Medulla oblongata (tissue), 1 donor: ENCODE data around the gene BRD9.
"Not testable (repeated sequence)": the region's sequence is repeated elsewhere in the genome, so short reads cannot be mapped to it uniquely, and the experiment has no call there.

ENCODE experiments used
- DNase-seq: peaks from one replicate; pipeline ENCODE4 v3.0.0-alpha.2; 2015; ENCODE audit errors: extremely low spot score

BRD9 gene

DNA sequence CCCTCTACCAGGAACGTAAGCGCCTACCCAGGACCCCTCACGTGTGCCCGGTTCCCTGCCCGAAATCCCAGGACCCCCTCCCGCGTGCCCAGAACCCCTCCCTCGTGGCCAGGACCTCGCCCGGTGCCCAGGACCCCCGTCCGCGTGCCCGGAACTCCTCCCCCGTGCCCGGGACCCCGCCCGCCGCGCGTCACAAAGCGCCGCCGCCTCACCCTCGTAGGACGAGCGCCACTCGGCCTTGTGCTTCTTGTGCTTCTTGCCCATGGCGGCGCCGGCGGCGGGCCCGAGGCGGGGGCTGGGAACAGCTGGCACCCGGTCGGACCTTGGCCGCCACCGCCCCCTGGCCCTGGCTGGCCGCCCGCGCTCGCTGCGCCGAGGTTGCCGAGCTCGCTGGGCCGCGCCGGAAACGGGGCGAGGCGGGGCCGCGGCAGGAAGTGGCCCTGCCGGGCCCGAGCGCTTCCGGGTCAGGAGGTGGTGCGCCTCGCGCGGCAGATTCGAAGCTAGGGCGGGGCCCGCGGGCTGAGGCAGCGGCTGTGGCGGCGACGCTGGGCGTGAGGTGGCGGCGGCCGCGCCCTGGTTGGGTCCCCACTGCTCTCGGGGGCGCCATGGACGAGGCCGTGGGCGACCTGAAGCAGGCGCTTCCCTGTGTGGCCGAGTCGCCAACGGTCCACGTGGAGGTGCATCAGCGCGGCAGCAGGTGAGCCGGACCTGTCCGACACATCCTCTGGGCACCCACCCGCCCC lies at the start of gene BRD9, which contains the start of gene TRIP13:
TSS of gene BRD9 (minus strand) at position 408 of the 743 bp plus-strand sequence. CDS start at position 264, 144 bp downstream.
TSS of gene TRIP13 (plus strand) at position 491 of the 743 bp plus-strand sequence. CDS start at position 606, 115 bp downstream.
- peak; percentile 82 for DNase-seq

GRCh38 chr5:940741-941140 lies 48.1 kb upstream of the BRD9 start:
- DNase-seq = not testable (repeated sequence)

GRCh38 chr5:939368-939767 lies 46.8 kb upstream of the BRD9 start:
- DNase-seq = no peak

DNA sequence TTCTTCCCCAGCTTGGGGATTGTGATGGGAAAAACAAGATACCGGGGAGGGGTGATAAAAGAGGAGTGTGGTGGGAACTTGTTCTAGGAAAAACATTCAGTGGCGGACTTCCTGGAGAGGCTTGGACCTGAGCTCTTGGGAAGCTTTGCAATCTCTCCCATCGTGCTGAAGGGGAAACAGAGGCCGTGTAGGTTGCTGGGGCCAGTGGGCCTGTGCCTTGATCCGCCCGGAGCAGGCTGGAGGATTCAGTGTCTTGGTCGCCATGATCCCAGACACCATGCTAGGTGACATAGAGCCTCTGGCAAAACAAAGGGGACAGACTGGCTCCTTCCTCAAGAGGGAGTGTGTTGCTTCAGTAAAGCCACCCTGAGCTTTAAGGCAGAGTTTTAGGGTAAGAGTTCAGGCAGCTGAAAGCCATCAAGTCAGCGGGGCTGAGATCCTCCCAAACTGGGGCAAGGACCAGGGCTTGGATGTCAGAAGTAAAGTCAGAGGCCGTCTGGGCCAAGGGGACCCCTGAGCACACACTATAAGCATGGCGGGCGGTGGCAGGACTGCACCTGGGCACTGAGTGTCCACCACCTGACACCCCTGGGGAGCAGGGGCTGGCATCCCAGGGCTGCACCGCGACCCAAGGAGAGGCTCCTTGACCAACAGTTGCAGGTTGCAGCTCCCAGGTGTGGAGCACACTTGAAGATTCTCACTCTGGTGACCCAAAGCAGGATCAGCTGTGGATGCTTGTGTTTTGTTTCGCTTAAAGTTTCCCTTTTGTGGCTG lies 44.7 kb upstream of the BRD9 start:
- DNase-seq = no peak

DNA sequence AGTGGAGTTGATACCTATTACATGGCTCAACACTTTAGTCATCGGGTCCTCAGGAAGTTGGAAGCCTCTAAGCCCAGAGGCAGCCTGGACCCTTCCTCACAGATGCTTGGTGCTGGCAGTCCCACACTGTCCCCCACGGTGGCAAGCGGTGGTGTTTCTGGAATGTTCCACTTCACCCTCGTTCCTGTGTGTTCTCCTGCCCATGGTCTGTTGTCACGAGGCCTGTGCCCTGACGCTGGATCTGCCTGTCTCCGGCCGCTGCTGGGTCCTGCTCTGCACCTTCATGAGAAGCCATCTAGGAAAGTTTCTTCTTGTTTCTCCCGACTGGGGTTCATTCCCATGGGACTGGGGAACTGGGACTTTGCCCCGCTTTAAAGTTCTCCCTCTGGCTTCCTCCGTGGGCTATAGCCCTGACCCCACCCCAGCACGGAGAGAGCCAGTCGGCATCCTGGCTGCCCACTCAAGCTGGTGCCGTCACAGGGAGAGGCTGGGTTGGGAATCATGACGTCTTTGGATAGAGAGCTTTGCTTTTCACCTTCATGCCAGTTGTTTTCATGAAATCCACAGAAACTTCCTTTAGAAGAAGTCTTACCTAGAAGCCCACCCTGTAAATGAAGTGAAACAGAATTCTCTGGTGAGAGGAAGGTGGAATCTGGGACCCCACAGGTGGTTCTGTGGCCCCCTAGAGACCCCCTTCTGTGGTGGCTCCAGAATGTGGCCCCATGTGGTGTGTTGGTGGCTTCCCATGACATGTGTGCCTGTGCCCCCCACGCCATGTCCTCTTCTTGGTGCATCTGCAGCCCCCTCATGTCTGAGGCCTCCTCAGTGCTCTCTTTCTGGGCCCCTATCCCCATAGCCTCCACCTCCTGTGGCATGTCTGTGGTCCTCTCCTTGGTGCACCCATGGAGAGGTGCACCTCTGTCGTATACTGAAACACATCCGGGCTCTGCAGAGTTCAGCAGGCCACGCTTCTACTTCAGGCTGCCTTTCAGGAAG lies 43.8 kb upstream of the BRD9 start:
- no peak for DNase-seq

- DNase-seq = no peak
Observed at GRCh38 chr5:935510-936084, 43.0 kb upstream of the BRD9 start.

DNA sequence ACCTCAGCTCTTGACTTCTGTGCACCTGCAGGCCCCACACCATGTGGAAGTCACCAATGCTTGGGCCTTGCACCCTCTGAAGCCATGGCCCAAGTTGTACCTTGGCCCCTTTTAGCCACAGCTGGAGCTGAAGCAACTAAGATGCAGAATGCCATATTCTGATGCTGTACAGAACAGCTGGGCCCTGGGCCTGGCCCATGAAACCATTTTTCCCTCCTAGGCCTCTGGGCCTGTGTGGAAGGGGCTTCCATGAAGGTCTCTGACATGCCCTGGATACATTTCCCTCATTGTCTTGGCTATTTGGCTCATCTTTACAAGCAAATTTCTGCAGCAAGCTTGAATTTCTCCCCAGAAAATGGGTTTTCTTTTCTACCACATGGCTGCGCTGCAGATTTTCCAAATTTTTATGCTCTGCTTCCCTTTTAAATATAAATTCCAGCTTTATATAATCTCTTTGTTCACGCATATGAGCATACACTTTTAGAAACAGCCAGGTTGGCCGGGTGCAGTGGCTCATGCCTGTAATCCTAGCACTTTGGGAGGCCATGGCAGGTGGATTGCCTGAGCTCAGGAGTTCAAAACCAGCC lies 41.9 kb upstream of the BRD9 start:
- not testable (repeated sequence) for DNase-seq

- not testable (repeated sequence) for DNase-seq
Observed at GRCh38 chr5:933951-934350, 41.4 kb upstream of the BRD9 start.

GRCh38 chr5:933251-933861 lies 40.8 kb upstream of the BRD9 start:
- DNase-seq = no peak

DNA sequence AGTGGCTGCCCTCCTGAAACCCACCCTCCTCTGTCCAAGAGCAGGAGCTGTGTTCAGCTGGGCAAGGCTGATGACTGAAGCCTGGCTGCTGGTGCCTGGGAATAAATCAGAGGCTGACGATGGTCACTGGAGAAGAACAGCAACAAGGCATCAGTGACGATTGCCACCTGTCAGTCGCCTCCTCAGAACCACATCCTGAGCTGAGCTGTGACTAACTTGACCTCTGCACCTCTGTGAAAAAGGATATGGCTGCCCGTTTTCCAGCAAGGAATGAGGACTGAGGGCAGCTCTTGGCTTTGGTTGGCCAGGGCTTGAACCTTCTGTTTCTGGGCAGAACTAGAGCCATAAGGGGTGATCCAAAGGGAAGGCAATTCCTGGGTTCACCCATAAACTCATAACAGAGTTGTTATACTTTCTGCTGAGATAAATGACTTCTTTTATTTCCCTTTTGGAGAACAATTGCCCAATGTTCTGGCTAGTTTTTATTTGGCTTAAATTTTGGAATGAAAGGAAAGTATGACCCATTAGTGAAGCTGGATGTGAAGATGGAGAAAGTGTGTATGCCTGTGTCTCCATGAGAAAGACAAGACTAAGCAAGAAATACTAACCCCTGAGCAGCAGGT lies 40.1 kb upstream of the BRD9 start:
- DNase-seq = no peak

- no peak for DNase-seq
Observed at GRCh38 chr5:932151-932627, 39.6 kb upstream of the BRD9 start.

DNA sequence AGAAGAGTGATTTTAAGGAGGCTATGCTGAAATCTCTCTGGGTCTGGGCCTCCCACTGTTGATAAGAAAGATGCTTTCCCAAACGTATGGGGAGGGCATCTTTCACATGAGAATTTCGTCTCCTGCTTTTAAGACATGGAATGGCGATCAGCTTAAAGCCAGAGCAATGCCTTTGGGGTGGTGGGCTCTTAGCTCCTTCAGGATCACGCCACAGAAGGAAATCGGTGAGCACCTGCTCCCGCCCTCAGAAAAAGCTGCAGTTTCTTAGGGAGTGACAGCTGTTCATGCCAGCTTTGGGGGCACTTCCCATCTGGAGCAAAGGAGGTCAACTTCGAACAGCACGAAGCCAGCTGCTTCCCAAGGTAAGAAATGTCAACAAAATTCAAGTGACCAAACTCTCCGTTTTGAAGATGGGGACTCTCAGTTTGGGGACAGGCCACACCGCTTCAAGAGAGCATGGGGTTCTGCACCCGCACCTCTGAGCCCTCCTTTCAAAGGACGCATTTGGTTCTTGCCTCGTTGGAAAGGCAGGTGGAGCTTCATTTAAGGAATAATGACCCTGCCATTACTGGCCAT lies 39.1 kb upstream of the BRD9 start:
- no peak for DNase-seq

- DNase-seq = no peak
Observed at GRCh38 chr5:930866-931265, 38.3 kb upstream of the BRD9 start.

GRCh38 chr5:929596-929995 lies 37.0 kb upstream of the BRD9 start:
- no peak for DNase-seq

- not testable (repeated sequence) for DNase-seq
Observed at GRCh38 chr5:929182-929581, 36.6 kb upstream of the BRD9 start.

DNA sequence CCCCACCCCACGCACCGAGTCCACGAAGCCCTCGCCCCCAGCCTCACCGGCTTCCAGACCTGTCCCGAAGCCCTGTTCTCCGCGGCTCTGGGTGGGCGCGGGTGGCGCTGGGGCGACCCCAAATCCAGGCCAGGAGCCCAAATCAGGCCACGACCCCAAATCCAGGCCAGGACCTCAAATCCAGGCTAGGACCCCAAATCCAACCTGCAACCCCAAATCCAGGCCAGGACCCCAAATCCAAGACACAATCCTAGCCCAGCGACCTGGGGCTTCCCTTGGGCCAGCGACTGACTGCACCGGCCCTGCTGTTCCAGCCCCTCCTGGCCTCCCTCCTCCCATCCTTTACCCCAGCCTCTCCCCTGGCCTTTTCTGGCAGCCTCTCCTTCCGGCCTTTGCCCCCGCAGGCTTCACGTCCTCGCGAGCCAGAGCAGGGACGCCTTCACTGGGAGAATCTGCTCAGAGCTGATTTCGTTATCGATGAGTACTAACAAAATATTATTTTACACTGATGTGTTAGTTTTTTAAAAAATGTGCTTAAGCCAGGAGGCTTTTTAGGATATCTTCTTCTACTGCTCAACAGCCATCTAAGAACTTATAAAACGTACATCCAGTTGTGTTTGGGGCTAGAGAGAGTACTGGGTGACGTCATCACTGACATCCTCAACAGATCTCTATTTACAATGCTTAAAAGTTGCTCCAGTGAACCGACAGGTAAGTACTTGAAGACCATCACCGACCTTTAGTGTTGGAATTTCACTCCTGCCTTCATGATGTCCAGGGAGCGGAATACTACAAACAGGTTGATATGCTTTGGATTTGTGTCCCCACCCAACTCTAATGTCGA lies 34.8 kb upstream of the BRD9 start:
- no peak for DNase-seq

DNA sequence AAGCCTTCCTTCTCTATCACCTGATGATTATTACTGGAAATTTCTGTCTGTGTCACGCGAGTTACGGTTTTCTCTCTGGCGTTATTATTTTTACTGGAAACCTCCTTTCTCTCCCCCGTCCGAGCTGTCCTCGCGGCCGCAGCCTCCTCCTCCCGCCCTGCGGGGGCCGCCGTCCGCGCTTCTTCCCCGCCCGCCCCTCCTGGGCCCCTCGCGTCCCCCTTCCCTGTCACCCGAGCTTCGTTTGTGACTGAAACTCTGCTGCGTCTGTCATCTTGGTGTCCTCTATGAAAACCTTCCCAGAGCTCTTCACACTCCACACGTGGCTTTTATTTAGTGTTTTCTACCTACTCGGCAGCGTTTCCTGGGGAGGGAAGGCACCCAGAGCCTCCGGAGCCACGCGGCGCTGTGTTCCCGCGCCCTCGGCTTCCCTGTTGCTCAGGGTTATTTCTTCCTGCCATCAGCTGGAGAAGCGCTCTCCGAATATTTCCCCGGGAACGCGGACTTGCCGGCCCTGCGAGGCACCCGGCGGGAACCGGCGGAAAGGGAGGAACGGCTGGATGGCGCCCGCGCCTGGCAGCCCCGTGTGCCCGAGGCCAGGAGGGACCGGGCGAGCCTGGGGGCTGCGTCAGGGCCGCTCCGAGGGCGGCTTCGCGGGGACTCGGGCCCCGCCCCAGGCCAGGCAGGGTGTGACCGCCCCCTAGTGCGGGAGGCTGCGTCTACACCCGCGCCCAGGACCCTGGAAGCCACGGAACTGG lies 34.0 kb upstream of the BRD9 start:
- no peak for DNase-seq
